PC-9 (cell line): Measurements from ENCODE around the gene FAM217B.

Experiments used
- EZH2 ChIP-seq: fragments of 200-600 bp; sonication (generic); IDR thresholded peaks from 2 replicates; pipeline ENCODE4 v1.8.0; 2017; ENCODE audit warnings: antibody characterized with exemption, low read depth
- TF ChIP-seq, protein P1 (sequence below): fragments of 200-600 bp; sonication (generic); conservative IDR thresholded peaks from 2 replicates; pipeline ENCODE4 v1.6.1; 2017; ENCODE audit warnings: mixed run types, antibody characterized with exemption, mild to moderate bottlenecking, moderate library complexity

DNA sequence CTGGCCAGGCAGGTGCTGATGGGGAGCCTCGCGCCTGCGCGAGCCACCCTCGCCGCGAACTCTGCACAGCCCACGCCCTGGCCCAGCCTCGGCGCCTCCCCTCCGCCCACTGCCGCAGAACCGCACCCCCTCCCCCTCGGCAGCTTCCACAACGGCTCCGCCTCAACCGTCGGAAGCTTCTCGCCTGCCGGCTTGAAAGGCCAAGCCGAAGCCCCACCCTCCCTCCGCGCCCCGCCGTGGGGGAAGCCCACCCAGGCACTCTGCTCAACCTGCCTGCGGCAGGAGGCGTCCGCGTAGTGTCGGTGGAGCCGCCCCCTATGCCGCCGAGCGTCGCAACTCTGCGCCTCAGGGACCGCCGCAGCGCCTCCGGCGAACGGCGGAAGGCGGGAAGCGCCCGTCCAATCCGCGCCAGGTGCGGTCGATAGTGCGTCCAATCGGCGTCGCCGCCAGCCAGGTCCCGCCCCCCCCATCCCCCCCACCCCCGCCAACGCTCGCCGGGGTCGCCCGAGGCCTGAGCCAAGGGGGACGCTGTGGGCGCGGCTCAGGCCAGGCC lies 6.8 kb upstream of the FAM217B start, which contains the start of gene SYCP2:
- TF ChIP-seq, protein P1, sequence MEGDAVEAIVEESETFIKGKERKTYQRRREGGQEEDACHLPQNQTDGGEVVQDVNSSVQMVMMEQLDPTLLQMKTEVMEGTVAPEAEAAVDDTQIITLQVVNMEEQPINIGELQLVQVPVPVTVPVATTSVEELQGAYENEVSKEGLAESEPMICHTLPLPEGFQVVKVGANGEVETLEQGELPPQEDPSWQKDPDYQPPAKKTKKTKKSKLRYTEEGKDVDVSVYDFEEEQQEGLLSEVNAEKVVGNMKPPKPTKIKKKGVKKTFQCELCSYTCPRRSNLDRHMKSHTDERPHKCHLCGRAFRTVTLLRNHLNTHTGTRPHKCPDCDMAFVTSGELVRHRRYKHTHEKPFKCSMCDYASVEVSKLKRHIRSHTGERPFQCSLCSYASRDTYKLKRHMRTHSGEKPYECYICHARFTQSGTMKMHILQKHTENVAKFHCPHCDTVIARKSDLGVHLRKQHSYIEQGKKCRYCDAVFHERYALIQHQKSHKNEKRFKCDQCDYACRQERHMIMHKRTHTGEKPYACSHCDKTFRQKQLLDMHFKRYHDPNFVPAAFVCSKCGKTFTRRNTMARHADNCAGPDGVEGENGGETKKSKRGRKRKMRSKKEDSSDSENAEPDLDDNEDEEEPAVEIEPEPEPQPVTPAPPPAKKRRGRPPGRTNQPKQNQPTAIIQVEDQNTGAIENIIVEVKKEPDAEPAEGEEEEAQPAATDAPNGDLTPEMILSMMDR = no peak
- TF ChIP-seq EZH2 = no peak
